Naive thymus-derived CD4-positive, alpha-beta T cell (primary cell): ENCODE results near the gene HSD17B13. TPM values are rescaled to one million over a fixed set of nuclear protein-coding genes. Genes with fewer than 3 reads are reported as not detected.
"Not testable (repeated sequence)": the region's sequence is repeated elsewhere in the genome, so short reads cannot be mapped to it uniquely, and the experiment has no call there.

Experiments
- ATAC-seq: fragments of 150-1000 bp; cut with Tn5 transposase; 2 replicates; pipeline ENCODE4 v1.10.0; 2021; ENCODE audit warnings: mild to moderate bottlenecking, moderate library complexity
- CTCF ChIA-PET: fragments of 350-600 bp; sonication (Branson Sonifier 250); formaldehyde crosslinking; loops from one replicate; lab custom pipeline; 2021; ENCODE audit warnings: antibody characterized with exemption; lab: Charles Lee
- POLR2A ChIA-PET: fragments of 350-600 bp; sonication (Branson Sonifier 250); formaldehyde crosslinking; loops from one replicate; lab custom pipeline; 2021; ENCODE audit warnings: antibody characterized with exemption, inconsistent platforms; lab: Charles Lee
- DNase-seq, 9 donors: peaks; one replicate each; pipeline versions ENCODE4 v3.0.0 to v3.0.0-alpha.2; 2020 to 2022; ENCODE audit warnings: mixed read lengths in 1 of 9
- H3K27ac ChIP-seq: one replicate; pipeline ENCODE4 v1.7.0; 2013; ENCODE audit warnings: mild to moderate bottlenecking, low read depth, low read length, moderate library complexity
- H3K27me3 ChIP-seq, 2 donors: one replicate each; pipeline ENCODE4 v1.7.0; 2013; ENCODE audit warnings: low read length in 2 of 2, mild to moderate bottlenecking in 2 of 2, moderate library complexity in 2 of 2; ENCODE audit not compliant: control insufficient read depth in 2 of 2, insufficient read depth in 2 of 2
- H3K36me3 ChIP-seq, 3 experiments: 1 replicate in 2 of 3; 2 replicates in 1 of 3; pipeline ENCODE4 v1.7.0; 2013; ENCODE audit warnings: low read length in 3 of 3, mild to moderate bottlenecking in 3 of 3, moderate library complexity in 1 of 3; ENCODE audit not compliant: insufficient read depth in 3 of 3, control insufficient read depth in 2 of 3
- H3K4me1 ChIP-seq, 2 donors: one replicate each; pipeline ENCODE4 v1.7.0; 2013; ENCODE audit warnings: low read length in 2 of 2, mild to moderate bottlenecking in 2 of 2, moderate library complexity in 1 of 2; ENCODE audit not compliant: control insufficient read depth in 2 of 2, insufficient read depth in 2 of 2
- H3K4me3 ChIP-seq: 2 replicates; pipeline ENCODE4 v1.7.0; 2013; ENCODE audit warnings: mild to moderate bottlenecking, low read length
- H3K9me3 ChIP-seq, 3 experiments: 1 replicate in 2 of 3; 2 replicates in 1 of 3; pipeline ENCODE4 v1.7.0; 2013; ENCODE audit warnings: low read length in 3 of 3; ENCODE audit not compliant: control insufficient read depth in 2 of 3
- H3K27ac Mint-ChIP-seq, 9 donors: one replicate each; pipeline ENCODE4 v1.8.0; 2020 to 2022; ENCODE audit warnings: mixed read lengths in 9 of 9, mild to moderate bottlenecking in 8 of 9, moderate library complexity in 5 of 9, inconsistent platforms in 2 of 9
- H3K27me3 Mint-ChIP-seq, 5 donors: one replicate each; pipeline ENCODE4 v1.8.0; 2021 to 2022; ENCODE audit warnings: mixed read lengths in 5 of 5, mild to moderate bottlenecking in 1 of 5
- H3K36me3 Mint-ChIP-seq, 5 donors: one replicate each; pipeline ENCODE4 v1.8.0; 2020 to 2022; ENCODE audit warnings: mixed read lengths in 5 of 5, mild to moderate bottlenecking in 3 of 5, inconsistent platforms in 1 of 5
- H3K4me1 Mint-ChIP-seq, 7 donors: one replicate each; pipeline ENCODE4 v1.8.0; 2020 to 2022; ENCODE audit warnings: mixed read lengths in 7 of 7, mild to moderate bottlenecking in 3 of 7, inconsistent platforms in 1 of 7
- H3K4me3 Mint-ChIP-seq, 10 donors: one replicate each; pipeline ENCODE4 v1.8.0; 2020 to 2022; ENCODE audit warnings: mild to moderate bottlenecking in 10 of 10, mixed read lengths in 10 of 10, moderate library complexity in 6 of 10, inconsistent platforms in 2 of 10
- H3K9me3 Mint-ChIP-seq, 11 donors: one replicate each; pipeline ENCODE4 v1.8.0; 2020 to 2022; ENCODE audit warnings: mixed read lengths in 11 of 11, mild to moderate bottlenecking in 4 of 11, inconsistent platforms in 1 of 11, moderate library complexity in 1 of 11
- intact Hi-C, 2 donors: fragments of 100-400 bp; cut with micrococcal nuclease; formaldehyde crosslinking; loops; one replicate each; pipeline ENCODE4 v1.15.1; 2023
- polyA plus RNA-seq, 2 donors: library from polyadenylated mRNA; unstranded; fragments of 300-500 nt; fragmentation: Illumina TruSeq; gene quantifications; one replicate each; pipeline ENCODE4 v1.2.3, GENCODE V29; 2021
- total RNA-seq, 6 experiments: library from RNA in 5 of 6; stranded (reverse) in 5 of 6; gene quantifications; 1 replicate in 5 of 6; 2 replicates in 1 of 6; pipeline ENCODE4 v1.2.3 and lab custom pipeline; 2021 to 2026

The HSD17B13 gene
- total and polyA plus RNA-seq, 7 experiments from 2014 or later, result 0.09 to 0.89 (median 0.36) TPM; not detected in 1

- ChIA-PET POLR2A (no interaction called here), CTCF (no interaction called here)
- no peaks in the 10 kb centered on the region for H3K4me1 ChIP-seq
- no peak overlapping the region for H3K27ac ChIP-seq
- no peaks in the 10 kb centered on the region for H3K27me3 ChIP-seq
- H3K4me3 Mint-ChIP-seq, result no peak overlapping the region
- DNase-seq, result no peak
- H3K4me3 ChIP-seq, result no peak overlapping the region
- peaks cover 0 to 15% (median 0%) of the 10 kb centered on the region in 3 experiments for H3K9me3 ChIP-seq
- H3K9me3 Mint-ChIP-seq, result peaks cover 0 to 46% (median 16%) of the 10 kb centered on the region in 11 donors
- peaks cover 0 to 15% (median 10%) of the 10 kb centered on the region in 5 donors for H3K36me3 Mint-ChIP-seq
- intact Hi-C loops, result no loop called here
- no peak for ATAC-seq
- H3K27ac Mint-ChIP-seq, result no peak overlapping the region
- no peaks in the 10 kb centered on the region for H3K36me3 ChIP-seq
- no peaks in the 10 kb centered on the region for H3K27me3 Mint-ChIP-seq
- no peaks in the 10 kb centered on the region for H3K4me1 Mint-ChIP-seq
Measured at GRCh38 chr4:87326460-87326859, 3.8 kb upstream of the HSD17B13 start.

DNA sequence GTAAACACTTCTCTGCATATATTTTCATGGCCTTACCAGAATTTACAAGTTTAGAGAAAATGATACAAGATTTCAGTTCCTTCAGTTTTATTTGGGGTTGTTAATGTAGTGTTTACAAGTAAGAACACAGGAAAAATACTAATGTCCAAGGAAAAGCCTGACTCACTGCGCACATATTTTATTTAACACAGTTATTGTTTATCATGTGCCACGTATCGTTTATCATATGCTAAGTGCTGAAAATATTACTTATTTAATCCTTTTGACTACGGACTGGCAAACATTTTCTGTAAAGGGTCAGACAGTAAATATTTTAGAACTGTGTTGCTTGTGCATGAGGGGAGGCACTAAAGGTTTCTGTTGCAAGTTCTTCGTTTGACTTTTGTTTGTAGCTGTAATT is 794 bp downstream of the HSD17B13 start:
- Histone ChIP-seq H3K36me3 (no peaks in the 10 kb centered on the region), H3K9me3 (no peaks in the 10 kb centered on the region), H3K27ac (no peak overlapping the region), H3K27me3 (no peaks in the 10 kb centered on the region), H3K4me1 (no peaks in the 10 kb centered on the region), H3K4me3 (no peak overlapping the region)
- Mint-ChIP-seq H3K36me3 (peaks cover 0 to 5% (median 0%) of the 10 kb centered on the region in 5 donors), H3K27ac (no peak overlapping the region), H3K9me3 (peaks cover 0 to 5% (median 0%) of the 10 kb centered on the region in 11 donors), H3K27me3 (no peaks in the 10 kb centered on the region), H3K4me3 (no peak overlapping the region), H3K4me1 (no peaks in the 10 kb centered on the region)
- DNase-seq (no peak), ATAC-seq (no peak)
- intact Hi-C loops, result no loop called here
- ChIA-PET CTCF (no interaction called here), POLR2A (no interaction called here)

DNA sequence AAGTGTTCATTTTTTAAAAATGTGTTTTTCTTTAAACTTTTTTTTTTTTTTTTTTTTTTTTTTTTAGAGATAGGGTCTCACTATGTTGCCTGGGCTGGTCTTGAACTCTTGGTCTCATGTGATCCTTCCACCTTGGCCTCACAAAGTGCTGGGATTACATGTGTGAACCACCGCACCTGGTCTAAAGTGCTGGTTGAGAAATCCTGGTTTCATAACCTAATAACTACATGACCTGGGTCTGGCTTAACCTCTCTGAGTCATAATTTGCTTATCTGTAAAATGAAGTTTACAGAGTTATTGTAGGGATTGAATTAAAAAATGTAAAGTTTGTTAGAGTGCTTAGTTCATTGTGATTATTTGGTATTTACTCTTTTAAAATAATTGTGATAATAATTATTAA is 5.2 kb downstream of the HSD17B13 start:
- DNase-seq (no peak), ATAC-seq (no peak)
- Mint-ChIP-seq H3K4me3 (no peak overlapping the region), H3K4me1 (no peaks in the 10 kb centered on the region), H3K27me3 (no peaks in the 10 kb centered on the region), H3K36me3 (peaks cover 0 to 4% (median 0%) of the 10 kb centered on the region in 5 donors), H3K9me3 (no peaks in the 10 kb centered on the region), H3K27ac (no peak overlapping the region)
- POLR2A ChIA-PET, result no interaction called here
- no peaks in the 10 kb centered on the region for H3K9me3 ChIP-seq
- no peak overlapping the region for H3K27ac ChIP-seq
- no peaks in the 10 kb centered on the region for H3K27me3 ChIP-seq
- CTCF ChIA-PET, result no interaction called here
- H3K4me1 ChIP-seq, result no peaks in the 10 kb centered on the region
- H3K4me3 ChIP-seq, result no peak overlapping the region
- H3K36me3 ChIP-seq, result no peaks in the 10 kb centered on the region
- intact Hi-C loops, result no loop called here

DNA sequence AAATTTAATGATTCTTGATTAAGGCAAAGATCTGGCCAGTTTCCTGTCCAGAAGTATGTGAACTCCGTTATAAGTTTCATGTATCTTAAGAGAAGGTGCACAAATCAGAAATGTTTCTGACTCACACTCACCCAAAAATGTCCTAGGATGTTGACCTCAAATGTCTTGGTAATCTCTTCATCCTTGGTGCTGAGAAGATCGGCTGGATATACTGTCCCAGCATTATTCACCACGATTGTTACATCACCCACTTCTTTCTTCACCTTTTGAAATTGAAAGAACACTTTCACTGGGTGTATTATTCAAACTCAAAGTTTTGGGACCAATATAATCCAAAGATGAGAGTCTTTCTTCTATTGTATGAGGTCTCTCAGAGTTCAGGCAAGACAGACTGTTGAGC is 5.7 kb downstream of the HSD17B13 start:
- Mint-ChIP-seq H3K4me3 (no peak overlapping the region), H3K4me1 (no peaks in the 10 kb centered on the region), H3K27me3 (no peaks in the 10 kb centered on the region), H3K36me3 (peaks cover 0 to 4% (median 0%) of the 10 kb centered on the region in 5 donors), H3K27ac (no peak overlapping the region), H3K9me3 (no peaks in the 10 kb centered on the region)
- no peaks in the 10 kb centered on the region for H3K4me1 ChIP-seq
- ATAC-seq (no peak), DNase-seq (no peak)
- ChIA-PET CTCF (no interaction called here), POLR2A (no interaction called here)
- no peak overlapping the region for H3K4me3 ChIP-seq
- H3K27ac ChIP-seq, result no peak overlapping the region
- intact Hi-C loops, result no loop called here
- H3K27me3 ChIP-seq, result no peaks in the 10 kb centered on the region
- no peaks in the 10 kb centered on the region for H3K9me3 ChIP-seq
- no peaks in the 10 kb centered on the region for H3K36me3 ChIP-seq

DNA sequence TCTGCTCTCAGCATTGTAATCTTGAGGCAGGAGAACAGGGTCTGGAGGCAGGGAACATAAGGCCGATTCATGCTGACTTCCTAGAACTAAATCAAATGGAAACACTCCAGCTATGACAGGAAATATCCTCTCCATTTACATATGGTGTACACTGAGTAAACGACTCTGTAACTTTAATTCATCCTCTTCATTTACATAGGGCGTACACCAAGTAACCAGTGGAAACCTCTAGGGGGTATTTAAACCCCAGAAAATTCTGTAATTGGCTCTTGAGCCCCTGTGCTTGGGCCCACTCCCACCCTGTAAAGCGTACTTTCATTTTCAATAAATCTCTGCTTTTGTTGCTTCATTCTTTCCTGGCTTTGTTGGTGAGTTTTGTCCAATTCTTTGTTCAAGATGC is 7.7 kb downstream of the HSD17B13 start:
- H3K9me3 Mint-ChIP-seq, H3K4me3 Mint-ChIP-seq: not testable (repeated sequence)

GRCh38 chr4:87313756-87314155 is 8.9 kb downstream of the HSD17B13 start:
- Mint-ChIP-seq H3K9me3 (no peaks in the 10 kb centered on the region), H3K4me3 (no peak overlapping the region), H3K36me3 (peaks cover 0 to 11% (median 0%) of the 10 kb centered on the region in 5 donors), H3K4me1 (no peaks in the 10 kb centered on the region), H3K27ac (no peak overlapping the region), H3K27me3 (no peaks in the 10 kb centered on the region)
- H3K4me1 ChIP-seq, result no peaks in the 10 kb centered on the region
- DNase-seq, result no peak
- H3K4me3 ChIP-seq, result no peak overlapping the region
- intact Hi-C loops, result no loop called here
- H3K9me3 ChIP-seq, result no peaks in the 10 kb centered on the region
- ChIA-PET CTCF (no interaction called here), POLR2A (no interaction called here)
- H3K36me3 ChIP-seq, result no peaks in the 10 kb centered on the region
- H3K27ac ChIP-seq, result no peak overlapping the region
- no peak for ATAC-seq
- H3K27me3 ChIP-seq, result no peaks in the 10 kb centered on the region

More for the DNA sequence above, 7.7 kb downstream of the HSD17B13 start:
- H3K27ac Mint-ChIP-seq, DNase-seq, H3K27ac ChIP-seq, ATAC-seq, H3K27me3 ChIP-seq, H3K4me1 Mint-ChIP-seq, H3K4me1 ChIP-seq, H3K4me3 ChIP-seq, H3K27me3 Mint-ChIP-seq, intact Hi-C loops, POLR2A ChIA-PET, CTCF ChIA-PET, H3K36me3 ChIP-seq, H3K9me3 ChIP-seq, H3K36me3 Mint-ChIP-seq: not testable (repeated sequence)

DNA sequence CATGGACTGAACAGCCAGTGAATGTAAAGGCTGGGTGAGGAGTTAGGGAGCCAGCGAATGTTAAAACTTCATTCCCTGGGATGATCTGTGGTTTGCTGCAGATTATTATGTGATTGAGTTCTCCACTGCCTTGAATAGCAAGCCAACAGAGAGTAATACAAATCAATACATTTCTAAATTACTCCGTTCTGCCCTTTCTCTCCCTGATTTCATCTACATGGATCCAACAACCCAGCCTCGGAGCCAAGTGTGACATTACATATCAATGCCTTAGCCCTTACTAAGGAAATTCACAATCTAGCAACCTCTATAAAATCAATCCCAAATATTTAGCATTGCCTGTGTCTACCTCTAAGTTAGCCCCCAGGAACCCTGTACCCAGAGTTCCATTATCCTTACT is 11.0 kb downstream of the HSD17B13 start:
- Histone ChIP-seq H3K36me3 (no peaks in the 10 kb centered on the region), H3K27me3 (no peaks in the 10 kb centered on the region), H3K9me3 (no peaks in the 10 kb centered on the region), H3K4me1 (no peaks in the 10 kb centered on the region), H3K4me3 (no peak overlapping the region), H3K27ac (no peak overlapping the region)
- peaks cover 0 to 4% (median 0%) of the 10 kb centered on the region in 7 donors for H3K4me1 Mint-ChIP-seq
- H3K27me3 Mint-ChIP-seq, result no peaks in the 10 kb centered on the region
- intact Hi-C loops, result no loop called here
- DNase-seq (no peak), ATAC-seq (no peak)
- ChIA-PET CTCF (no interaction called here), POLR2A (interaction anchor here (0.6 kb wide), 1 partner anchor 12 kb away, joined by 3 read pairs; no protein-coding TSS in a partner anchor)
- peaks cover 0 to 11% (median 0%) of the 10 kb centered on the region in 5 donors for H3K36me3 Mint-ChIP-seq
- no peak overlapping the region for H3K4me3 Mint-ChIP-seq
- peaks cover 0 to 2% (median 0%) of the 10 kb centered on the region in 11 donors for H3K9me3 Mint-ChIP-seq
- H3K27ac Mint-ChIP-seq, result no peak overlapping the region
